Measurements from ENCODE around the gene IWS1.
"Not testable (repeated sequence)": the region's sequence is repeated elsewhere in the genome, so short reads cannot be mapped to it uniquely, and the experiment has no call there.

The IWS1 gene

GRCh38 chr2:127535422-127535901, 9.2 kb upstream of the IWS1 start, which contains the start of gene MYO7B:
Gene MYO7B, plus strand, starts transcription at chr2:127535683. Its CDS starts 24,040 bp downstream, at chr2:127559723.
- no peak within 1 kb of the TSS for H3K4me3 ChIP-seq (ENCODE audit: low read length)
- DNase-seq (ENCODE audit: low read depth, low spot score), result no peak

- DNase-seq (ENCODE audit: low read depth, low spot score), result no peak
- H3K4me3 ChIP-seq (ENCODE audit: low read length), result no peak overlapping the region
Measured at GRCh38 chr2:127532296-127532695, 6.0 kb upstream of the IWS1 start.

- H3K4me3 ChIP-seq (ENCODE audit: low read length), result no peak overlapping the region
- no peak for DNase-seq (ENCODE audit: low read depth, low spot score)
Measured at GRCh38 chr2:127531221-127531648, 4.9 kb upstream of the IWS1 start.

- no peak overlapping the region for H3K4me3 ChIP-seq (ENCODE audit: low read length)
- no peak for DNase-seq (ENCODE audit: low read depth, low spot score)
Measured at GRCh38 chr2:127530245-127531140, 4.2 kb upstream of the IWS1 start.

- not testable (repeated sequence) for DNase-seq (ENCODE audit: low read depth, low spot score); H3K4me3 ChIP-seq (ENCODE audit: low read length)
Measured at GRCh38 chr2:127529416-127529815, 3.1 kb upstream of the IWS1 start.

GRCh38 chr2:127528487-127528886, 2.2 kb upstream of the IWS1 start:
- H3K4me3 ChIP-seq (ENCODE audit: low read length), result no peak overlapping the region
- DNase-seq (ENCODE audit: low read depth, low spot score), result no peak

GRCh38 chr2:127527001-127527804, 914 bp upstream of the IWS1 start:
- peak; percentile 51 for DNase-seq (ENCODE audit: low read depth, low spot score)
- peak overlapping the region; percentile 79 for H3K4me3 ChIP-seq (ENCODE audit: low read length)

GRCh38 chr2:127525691-127526131, 578 bp downstream of the IWS1 start:
- H3K4me3 ChIP-seq (ENCODE audit: low read length), result peak overlapping the region; percentile 79
- DNase-seq (ENCODE audit: low read depth, low spot score), result peak; percentile 28

GRCh38 chr2:127524198-127524834, 2.0 kb downstream of the IWS1 start:
- peak overlapping the region; percentile 79; the same call in 1 of the 2 replicates for H3K4me3 ChIP-seq (ENCODE audit: low read length)

GRCh38 chr2:127523269-127523939, 2.9 kb downstream of the IWS1 start:
- H3K4me3 ChIP-seq (ENCODE audit: low read length), result no peak overlapping the region

More at GRCh38 chr2:127524198-127524834, 2.0 kb downstream of the IWS1 start:
- not testable (repeated sequence) for DNase-seq (ENCODE audit: low read depth, low spot score)

GRCh38 chr2:127520424-127520823, 5.9 kb downstream of the IWS1 start:
- no peak for DNase-seq (ENCODE audit: low read depth, low spot score)
- no peak overlapping the region for H3K4me3 ChIP-seq (ENCODE audit: low read length)

More at GRCh38 chr2:127523269-127523939, 2.9 kb downstream of the IWS1 start:
- DNase-seq (ENCODE audit: low read depth, low spot score), result no peak

- no peak for DNase-seq (ENCODE audit: low read depth, low spot score)
- H3K4me3 ChIP-seq (ENCODE audit: low read length), result no peak overlapping the region
Measured at GRCh38 chr2:127517465-127517864, 8.8 kb downstream of the IWS1 start.

- H3K4me3 ChIP-seq (ENCODE audit: low read length), result no peak overlapping the region
- DNase-seq (ENCODE audit: low read depth, low spot score), result no peak
Measured at GRCh38 chr2:127516041-127516762, 10.1 kb downstream of the IWS1 start.

- no peak overlapping the region for H3K4me3 ChIP-seq (ENCODE audit: low read length)
- DNase-seq (ENCODE audit: low read depth, low spot score), result no peak
Measured at GRCh38 chr2:127515383-127515915, 10.8 kb downstream of the IWS1 start.

GRCh38 chr2:127514485-127514884, 11.8 kb downstream of the IWS1 start:
- no peak for DNase-seq (ENCODE audit: low read depth, low spot score)
- H3K4me3 ChIP-seq (ENCODE audit: low read length), result no peak overlapping the region

- no peak overlapping the region for H3K4me3 ChIP-seq (ENCODE audit: low read length)
- DNase-seq (ENCODE audit: low read depth, low spot score), result no peak
Measured at GRCh38 chr2:127514076-127514475, 12.2 kb downstream of the IWS1 start.

- no peak overlapping the region for H3K4me3 ChIP-seq (ENCODE audit: low read length)
- DNase-seq (ENCODE audit: low read depth, low spot score), result no peak
Measured at GRCh38 chr2:127512362-127512761, 13.9 kb downstream of the IWS1 start.

- no peak overlapping the region for H3K4me3 ChIP-seq (ENCODE audit: low read length)
- DNase-seq (ENCODE audit: low read depth, low spot score), result no peak
Measured at GRCh38 chr2:127511917-127512316, 14.4 kb downstream of the IWS1 start.
